Activated T-helper 17 cell treated with anti-CD3 and anti-CD28 coated beads, Interleukin-2, amount 50 U/mL, for 72 hours (primary cell): ENCODE data around the gene PLCH1. TPM values are rescaled to one million over a fixed set of nuclear protein-coding genes. Genes with fewer than 3 reads are reported as not detected.

Experiments
- ATAC-seq: fragments of 150-1000 bp; cut with Tn5 transposase; replicated peaks from 2 replicates; pipeline ENCODE4 v1.10.0; 2021; ENCODE audit warnings: mild to moderate bottlenecking, moderate library complexity
- H3K27ac Mint-ChIP-seq: one replicate; pipeline ENCODE4 v1.8.0; 2022; ENCODE audit warnings: mixed read lengths
- H3K27me3 Mint-ChIP-seq: one replicate; pipeline ENCODE4 v1.8.0; 2022; ENCODE audit warnings: mixed read lengths
- H3K36me3 Mint-ChIP-seq: one replicate; pipeline ENCODE4 v1.8.0; 2022; ENCODE audit warnings: low read depth, mild to moderate bottlenecking, mixed read lengths
- H3K4me1 Mint-ChIP-seq: one replicate; pipeline ENCODE4 v1.8.0; 2022; ENCODE audit warnings: mixed read lengths
- H3K4me3 Mint-ChIP-seq: one replicate; pipeline ENCODE4 v1.8.0; 2022; ENCODE audit warnings: mild to moderate bottlenecking, mixed read lengths
- H3K9me3 Mint-ChIP-seq: one replicate; pipeline ENCODE4 v1.8.0; 2022; ENCODE audit warnings: mixed read lengths
- total RNA-seq, 2 donors: library from RNA; stranded (reverse); gene quantifications; one replicate each; pipeline ENCODE4 v1.2.3, GENCODE V29; 2022

Gene PLCH1, protein sequence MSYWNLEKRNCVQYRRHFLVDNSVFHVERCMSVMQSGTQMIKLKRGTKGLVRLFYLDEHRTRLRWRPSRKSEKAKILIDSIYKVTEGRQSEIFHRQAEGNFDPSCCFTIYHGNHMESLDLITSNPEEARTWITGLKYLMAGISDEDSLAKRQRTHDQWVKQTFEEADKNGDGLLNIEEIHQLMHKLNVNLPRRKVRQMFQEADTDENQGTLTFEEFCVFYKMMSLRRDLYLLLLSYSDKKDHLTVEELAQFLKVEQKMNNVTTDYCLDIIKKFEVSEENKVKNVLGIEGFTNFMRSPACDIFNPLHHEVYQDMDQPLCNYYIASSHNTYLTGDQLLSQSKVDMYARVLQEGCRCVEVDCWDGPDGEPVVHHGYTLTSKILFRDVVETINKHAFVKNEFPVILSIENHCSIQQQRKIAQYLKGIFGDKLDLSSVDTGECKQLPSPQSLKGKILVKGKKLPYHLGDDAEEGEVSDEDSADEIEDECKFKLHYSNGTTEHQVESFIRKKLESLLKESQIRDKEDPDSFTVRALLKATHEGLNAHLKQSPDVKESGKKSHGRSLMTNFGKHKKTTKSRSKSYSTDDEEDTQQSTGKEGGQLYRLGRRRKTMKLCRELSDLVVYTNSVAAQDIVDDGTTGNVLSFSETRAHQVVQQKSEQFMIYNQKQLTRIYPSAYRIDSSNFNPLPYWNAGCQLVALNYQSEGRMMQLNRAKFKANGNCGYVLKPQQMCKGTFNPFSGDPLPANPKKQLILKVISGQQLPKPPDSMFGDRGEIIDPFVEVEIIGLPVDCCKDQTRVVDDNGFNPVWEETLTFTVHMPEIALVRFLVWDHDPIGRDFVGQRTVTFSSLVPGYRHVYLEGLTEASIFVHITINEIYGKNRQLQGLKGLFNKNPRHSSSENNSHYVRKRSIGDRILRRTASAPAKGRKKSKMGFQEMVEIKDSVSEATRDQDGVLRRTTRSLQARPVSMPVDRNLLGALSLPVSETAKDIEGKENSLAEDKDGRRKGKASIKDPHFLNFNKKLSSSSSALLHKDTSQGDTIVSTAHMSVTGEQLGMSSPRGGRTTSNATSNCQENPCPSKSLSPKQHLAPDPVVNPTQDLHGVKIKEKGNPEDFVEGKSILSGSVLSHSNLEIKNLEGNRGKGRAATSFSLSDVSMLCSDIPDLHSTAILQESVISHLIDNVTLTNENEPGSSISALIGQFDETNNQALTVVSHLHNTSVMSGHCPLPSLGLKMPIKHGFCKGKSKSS (N-terminal part only)
- total RNA-seq: under 1 TPM in 1 of 2 donors, not detected in 1; 0.24 TPM

- H3K4me1 Mint-ChIP-seq: no peaks in the 10 kb centered on the region
- H3K36me3 Mint-ChIP-seq: no peaks in the 10 kb centered on the region
- H3K27ac Mint-ChIP-seq: peak within 1 kb of the TSS; percentile 79
- no peaks in the 10 kb centered on the region for H3K9me3 Mint-ChIP-seq
- ATAC-seq: peak; percentile 70
- peaks cover 19% of the 10 kb centered on the region for H3K27me3 Mint-ChIP-seq
- H3K4me3 Mint-ChIP-seq: peak within 1 kb of the TSS; percentile 89
Measured at GRCh38 chr3:155744626-155745324, at the start of gene PLCH1. Gene PLCH1, minus strand, starts transcription at chr3:155745071. Its CDS starts 40,847 bp downstream, at chr3:155704224.

DNA sequence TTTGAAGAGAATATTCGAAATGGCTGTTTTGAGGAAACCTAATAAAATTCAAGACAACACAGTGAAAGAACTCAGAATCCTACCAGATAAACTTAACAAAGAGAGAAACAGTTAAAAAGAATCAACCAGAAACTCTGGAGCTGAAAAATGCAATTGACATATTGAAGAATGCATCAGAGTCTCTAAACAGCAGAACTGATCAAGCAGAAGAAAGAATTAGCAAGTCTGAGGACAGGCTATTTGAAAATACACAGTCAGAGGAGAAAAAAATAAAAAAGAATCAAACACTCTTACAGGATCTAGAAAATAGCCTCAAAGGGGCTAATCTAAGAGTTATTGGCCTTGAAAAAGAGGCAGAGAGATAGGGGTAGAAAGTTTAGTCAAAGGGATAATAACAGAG, 47.7 kb upstream of the PLCH1 start:
- Mint-ChIP-seq H3K4me3 (no peak overlapping the region), H3K9me3 (no peaks in the 10 kb centered on the region), H3K27ac (no peak overlapping the region), H3K36me3 (peaks cover 54% of the 10 kb centered on the region), H3K4me1 (peaks cover 5% of the 10 kb centered on the region), H3K27me3 (no peaks in the 10 kb centered on the region)
- ATAC-seq: no peak

DNA sequence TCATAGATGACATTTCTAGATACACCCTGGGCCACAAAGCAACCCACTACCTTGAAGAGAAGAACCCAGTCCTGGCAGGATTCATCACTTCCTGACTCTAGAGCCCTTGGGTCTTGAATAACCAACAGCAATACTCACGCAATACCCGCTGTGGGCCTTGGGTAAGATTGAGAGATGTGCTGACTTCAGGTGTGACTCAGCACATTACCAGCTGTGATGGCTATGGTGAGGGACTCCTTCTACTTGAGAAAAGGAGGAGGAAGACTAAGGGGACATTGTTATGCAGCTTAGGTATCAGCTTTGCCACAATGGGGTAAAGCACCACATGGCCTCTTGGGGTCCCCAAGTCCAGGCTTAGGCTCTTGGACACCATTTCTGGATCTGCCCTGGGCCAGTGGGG, 46.3 kb upstream of the PLCH1 start:
- Mint-ChIP-seq H3K27me3 (no peaks in the 10 kb centered on the region), H3K4me3 (no peak overlapping the region), H3K9me3 (no peaks in the 10 kb centered on the region), H3K27ac (no peak overlapping the region), H3K4me1 (peaks cover 5% of the 10 kb centered on the region), H3K36me3 (peaks cover 43% of the 10 kb centered on the region)
- ATAC-seq: peak; percentile 21

DNA sequence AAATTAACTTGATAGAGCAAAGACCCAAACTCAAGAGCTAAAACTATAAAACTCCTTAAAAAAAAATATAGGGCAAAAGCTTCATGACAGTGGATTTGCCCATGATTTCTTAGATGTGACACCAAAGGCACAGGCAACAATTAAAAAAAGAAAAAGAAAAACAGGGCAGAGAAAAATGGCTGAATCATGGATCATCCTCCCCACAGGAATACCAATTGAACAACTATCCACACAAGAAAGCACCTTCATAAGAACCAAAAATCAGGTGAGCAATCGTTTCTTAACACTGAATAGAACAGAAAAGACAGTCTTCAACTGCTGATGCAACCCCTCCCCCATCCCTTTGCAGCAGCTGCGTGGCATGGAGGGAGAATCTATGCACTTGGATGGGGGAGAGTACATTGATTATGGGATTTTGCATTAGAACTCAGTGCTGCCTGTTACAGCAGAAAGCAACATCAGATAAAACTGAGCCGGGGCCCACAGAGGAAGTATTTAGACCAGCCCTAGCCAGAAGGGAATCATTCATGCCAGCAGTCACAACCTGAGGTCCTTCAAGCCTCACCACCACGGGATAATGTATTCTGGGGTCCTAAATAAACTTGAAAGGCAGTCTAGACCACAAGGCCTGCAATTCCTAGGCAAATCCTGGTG, 45.5 kb upstream of the PLCH1 start:
- no peak overlapping the region for H3K27ac Mint-ChIP-seq
- peaks cover 35% of the 10 kb centered on the region for H3K36me3 Mint-ChIP-seq
- H3K4me3 Mint-ChIP-seq: no peak overlapping the region
- H3K4me1 Mint-ChIP-seq: peaks cover 10% of the 10 kb centered on the region
- H3K27me3 Mint-ChIP-seq: no peaks in the 10 kb centered on the region
- no peak for ATAC-seq
- no peaks in the 10 kb centered on the region for H3K9me3 Mint-ChIP-seq

GRCh38 chr3:155785662-155786295, 40.9 kb upstream of the PLCH1 start:
- Mint-ChIP-seq H3K4me1 (peaks cover 7% of the 10 kb centered on the region), H3K27me3 (no peaks in the 10 kb centered on the region), H3K4me3 (no peak overlapping the region), H3K36me3 (peaks cover 23% of the 10 kb centered on the region), H3K27ac (peak overlapping the region; percentile 5), H3K9me3 (peaks cover 5% of the 10 kb centered on the region)
- no peak for ATAC-seq

DNA sequence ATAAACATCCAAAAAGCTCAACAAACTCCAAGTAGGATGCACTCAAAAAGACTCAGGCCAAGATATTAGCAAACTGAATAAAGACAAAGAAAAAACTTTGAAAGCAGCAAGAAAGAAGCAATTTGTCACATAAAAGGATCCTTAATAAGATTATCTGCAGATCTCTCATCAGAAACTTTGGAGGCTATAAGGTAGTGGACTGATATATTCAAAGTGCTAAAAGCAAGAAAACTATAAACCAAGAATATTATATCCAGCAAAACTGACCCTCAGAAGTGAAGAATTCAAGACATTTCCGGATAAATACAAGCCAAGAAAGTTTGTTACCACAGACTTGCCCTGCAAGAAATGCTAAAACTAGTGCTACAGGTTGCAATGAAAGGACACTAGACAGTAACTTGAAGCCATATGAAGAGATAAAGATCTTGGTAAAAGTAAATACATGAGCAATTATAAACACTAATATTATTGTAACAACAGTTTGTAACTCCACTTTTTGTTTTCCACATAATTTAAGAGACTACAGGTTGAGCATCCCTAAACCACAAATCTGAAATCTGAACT, 37.6 kb upstream of the PLCH1 start:
- no peaks in the 10 kb centered on the region for H3K27me3 Mint-ChIP-seq
- no peak overlapping the region for H3K4me3 Mint-ChIP-seq
- no peak overlapping the region for H3K27ac Mint-ChIP-seq
- H3K36me3 Mint-ChIP-seq: peaks cover 36% of the 10 kb centered on the region
- peaks cover 7% of the 10 kb centered on the region for H3K4me1 Mint-ChIP-seq
- ATAC-seq: no peak
- H3K9me3 Mint-ChIP-seq: peaks cover 5% of the 10 kb centered on the region

DNA sequence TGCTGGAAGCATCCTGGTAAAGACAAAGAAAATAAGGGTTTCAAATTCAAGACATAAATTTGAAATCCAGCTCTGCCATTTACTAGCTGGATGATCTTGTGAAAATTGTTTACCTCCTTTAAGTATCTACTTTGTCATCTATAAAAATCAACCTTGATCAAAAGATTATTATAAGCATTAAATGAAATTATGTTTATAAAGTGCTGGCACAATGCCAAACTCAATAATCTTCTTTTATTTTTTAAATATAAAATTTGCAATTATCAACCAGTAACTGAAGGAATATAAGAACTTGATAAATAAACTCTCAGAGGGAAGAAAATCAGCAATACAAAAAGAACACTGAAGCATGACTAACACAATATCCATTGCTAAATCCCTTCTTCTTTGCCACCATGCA, 35.4 kb upstream of the PLCH1 start:
- peaks cover 5% of the 10 kb centered on the region for H3K9me3 Mint-ChIP-seq
- H3K4me1 Mint-ChIP-seq: peaks cover under 1% of the 10 kb centered on the region
- H3K4me3 Mint-ChIP-seq: no peak overlapping the region
- no peak for ATAC-seq
- no peaks in the 10 kb centered on the region for H3K27me3 Mint-ChIP-seq
- no peak overlapping the region for H3K27ac Mint-ChIP-seq
- peaks cover 37% of the 10 kb centered on the region for H3K36me3 Mint-ChIP-seq

DNA sequence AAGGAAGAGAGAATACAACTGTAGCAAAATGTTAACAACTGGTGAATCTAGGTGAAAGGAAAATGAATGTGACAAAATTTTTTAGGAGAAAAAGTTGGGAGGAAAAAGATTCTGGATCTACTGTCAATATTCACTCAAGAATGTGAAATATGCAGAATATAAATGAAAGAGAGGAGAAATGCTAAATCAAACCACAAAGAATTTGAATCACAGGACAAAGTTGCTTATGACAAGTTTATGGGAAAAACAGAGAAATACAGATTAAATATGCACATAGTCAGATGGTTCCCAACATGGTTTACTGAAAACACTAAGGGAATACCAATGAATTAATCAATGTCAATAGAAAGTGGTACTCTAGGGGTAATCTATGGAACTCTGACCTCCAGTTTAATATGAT, 33.6 kb upstream of the PLCH1 start:
- Mint-ChIP-seq H3K4me3 (no peak overlapping the region), H3K9me3 (peaks cover 5% of the 10 kb centered on the region), H3K27ac (no peak overlapping the region), H3K4me1 (no peaks in the 10 kb centered on the region), H3K27me3 (no peaks in the 10 kb centered on the region), H3K36me3 (peaks cover 51% of the 10 kb centered on the region)
- no peak for ATAC-seq

- Mint-ChIP-seq H3K9me3 (no peaks in the 10 kb centered on the region), H3K4me1 (no peaks in the 10 kb centered on the region), H3K36me3 (peaks cover 15% of the 10 kb centered on the region), H3K27me3 (no peaks in the 10 kb centered on the region), H3K27ac (no peak overlapping the region), H3K4me3 (no peak overlapping the region)
- ATAC-seq: no peak
Measured at GRCh38 chr3:155772801-155773200, 27.9 kb upstream of the PLCH1 start.

DNA sequence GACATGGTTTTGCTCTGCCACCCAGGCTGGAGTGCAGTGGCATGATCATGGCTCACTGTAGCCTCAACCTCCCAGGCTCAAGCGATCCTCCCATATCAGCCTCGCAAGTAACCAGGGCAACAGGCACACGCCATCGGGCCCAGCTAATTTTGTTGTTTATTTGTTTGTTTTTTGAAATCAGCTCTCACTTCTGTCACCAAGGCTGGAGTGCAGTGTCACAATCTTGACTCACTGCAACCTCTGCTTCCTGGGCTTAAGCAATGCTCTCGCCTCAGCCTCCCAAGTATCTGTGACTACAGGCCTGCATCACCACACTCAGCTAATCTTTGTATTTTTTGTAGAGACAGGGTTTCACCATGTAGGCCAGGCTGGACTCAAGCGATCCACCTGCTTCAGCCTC, 26.3 kb upstream of the PLCH1 start:
- ATAC-seq: no peak
- no peaks in the 10 kb centered on the region for H3K27me3 Mint-ChIP-seq
- H3K4me1 Mint-ChIP-seq: no peaks in the 10 kb centered on the region

GRCh38 chr3:155766206-155766605, 21.3 kb upstream of the PLCH1 start:
- Mint-ChIP-seq H3K4me3 (no peak overlapping the region), H3K4me1 (no peaks in the 10 kb centered on the region), H3K36me3 (peaks cover 12% of the 10 kb centered on the region), H3K27me3 (no peaks in the 10 kb centered on the region), H3K27ac (no peak overlapping the region), H3K9me3 (no peaks in the 10 kb centered on the region)
- ATAC-seq: peak; percentile 74

More for the DNA sequence above, 26.3 kb upstream of the PLCH1 start:
- Mint-ChIP-seq H3K27ac (no peak overlapping the region), H3K4me3 (no peak overlapping the region), H3K9me3 (no peaks in the 10 kb centered on the region), H3K36me3 (peaks cover 15% of the 10 kb centered on the region)

DNA sequence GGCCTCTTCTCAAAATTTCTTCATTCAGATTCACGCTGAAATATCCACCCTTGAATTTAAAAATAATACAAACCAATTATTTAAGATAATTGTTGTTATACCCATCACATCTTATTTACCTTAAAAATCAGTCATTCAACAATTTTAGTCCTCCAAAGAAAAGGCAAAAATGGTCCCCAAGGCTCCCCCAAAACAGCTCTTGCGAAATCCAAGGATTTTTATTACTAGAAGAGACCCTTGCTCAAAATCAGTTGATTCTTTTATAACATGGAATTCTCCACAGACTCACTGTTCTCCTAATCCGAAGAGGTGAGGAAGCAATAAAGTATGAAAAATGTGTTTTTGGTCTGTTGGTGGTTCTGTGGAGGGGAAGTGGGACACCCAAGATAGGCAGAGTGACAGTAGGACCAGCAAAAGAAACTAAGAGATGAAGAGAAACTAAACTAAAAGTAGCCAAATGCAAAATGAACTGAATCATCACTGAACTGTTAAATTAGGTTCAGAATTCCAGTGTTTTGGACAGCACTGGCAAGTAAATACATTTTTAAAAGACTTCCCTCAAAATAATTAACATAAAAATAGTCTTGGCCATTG, 19.1 kb upstream of the PLCH1 start:
- peaks cover 12% of the 10 kb centered on the region for H3K36me3 Mint-ChIP-seq
- H3K27ac Mint-ChIP-seq: no peak overlapping the region
- no peaks in the 10 kb centered on the region for H3K4me1 Mint-ChIP-seq
- no peaks in the 10 kb centered on the region for H3K9me3 Mint-ChIP-seq
- H3K4me3 Mint-ChIP-seq: no peak overlapping the region
- no peak for ATAC-seq
- no peaks in the 10 kb centered on the region for H3K27me3 Mint-ChIP-seq
